GM12878 (cell line): ENCODE data around the gene STK11. TPM values are rescaled to one million over a fixed set of nuclear protein-coding genes. Genes with fewer than 3 reads are reported as not detected.

Experiments
- CHD1 ChIP-seq: IDR thresholded peaks from 2 replicates; pipeline ENCODE4 v1.6.1; 2012; ENCODE audit warnings: low read depth, low read length, improper control_type of control experiment
- CREM ChIP-seq: IDR thresholded peaks from 2 replicates; pipeline ENCODE4 v1.6.1; 2014; ENCODE audit warnings: antibody characterized with exemption, low read depth
- IKZF1 ChIP-seq: fragments of 450-650 bp; conservative IDR thresholded peaks from 2 replicates; pipeline ENCODE4 v1.6.1; 2017; ENCODE audit warnings: antibody characterized with exemption, mild to moderate bottlenecking
- SMAD5 ChIP-seq: IDR thresholded peaks from 2 replicates; pipeline ENCODE4 v1.6.1; 2016; ENCODE audit warnings: antibody characterized with exemption, low read depth
- SP1 ChIP-seq: IDR thresholded peaks from one replicate; pipeline ENCODE4 v1.6.1; 2011; ENCODE audit warnings: low read depth, low read length
- TARDBP ChIP-seq: IDR thresholded peaks from 2 replicates; pipeline ENCODE4 v1.6.1; 2016; ENCODE audit warnings: borderline replicate concordance
- TBL1XR1 ChIP-seq: IDR thresholded peaks from 2 replicates; pipeline ENCODE4 v1.6.1; 2012; ENCODE audit warnings: low read depth, low read length, improper control_type of control experiment
- WRNIP1 ChIP-seq: IDR thresholded peaks from 2 replicates; pipeline ENCODE4 v1.6.1; 2011; ENCODE audit warnings: low read depth, low read length, improper control_type of control experiment, borderline replicate concordance
- ZBTB33 ChIP-seq: fragments of 450-650 bp; IDR thresholded peaks from 2 replicates; pipeline ENCODE4 v1.6.1; 2017; ENCODE audit warnings: mild to moderate bottlenecking
- ZNF217 ChIP-seq: fragments of 450-650 bp; IDR thresholded peaks from 2 replicates; pipeline ENCODE4 v1.6.1; 2017; ENCODE audit warnings: antibody characterized with exemption, mild to moderate bottlenecking
- polyA plus RNA-seq, 11 experiments: library from polyadenylated mRNA; depleted of rRNA in 4 of 11; unstranded in 6 of 11; stranded (reverse) in 5 of 11; fragments of >200 nt; fragmentation: Nextera tagmentation in 4 of 11; fragmentation: Illumina TruSeq in 1 of 11; extraction: Ambion mirVana in 4 of 11; extraction: Trizol in 1 of 11; gene quantifications; 1 replicate in 1 of 11; 2 replicates in 10 of 11; pipeline versions ENCODE4 v1.2.1 to v1.2.3, GENCODE V29; 2011 to 2016; ENCODE audit warnings: inconsistent platforms in 2 of 11, missing spikeins in 2 of 11, low read depth in 1 of 11
- total RNA-seq, 4 experiments: library from RNA; depleted of rRNA in 3 of 4; stranded (reverse); fragments of >200 nt in 3 of 4; fragmentation: Illumina TruSeq in 1 of 4; extraction: Trizol in 1 of 4; gene quantifications; 2 replicates each; pipeline versions ENCODE4 v1.2.1 to v1.2.3, GENCODE V29; 2013 to 2021
- TF ChIP-seq, protein P1 (sequence below): fragments of 450-650 bp; IDR thresholded peaks from 2 replicates; pipeline ENCODE4 v1.6.1; 2016; ENCODE audit warnings: mild to moderate bottlenecking, moderate library complexity, borderline replicate concordance
- TF ChIP-seq, protein P2 (sequence below): IDR thresholded peaks from 2 replicates; pipeline ENCODE4 v1.6.1; 2011; ENCODE audit warnings: low read depth, low read length, improper control_type of control experiment, borderline replicate concordance
- TF ChIP-seq, protein P3 (sequence below): fragments of 450-650 bp; IDR thresholded peaks from 2 replicates; pipeline ENCODE4 v1.6.1; 2017; ENCODE audit warnings: antibody characterized with exemption, mild to moderate bottlenecking, moderate library complexity
- TF ChIP-seq, protein P4 (sequence below): fragments of 150-350 bp; IDR thresholded peaks from 2 replicates; pipeline ENCODE4 v1.6.1; 2016; ENCODE audit warnings: low read depth, low read length

Gene STK11
- total and polyA plus RNA-seq, 10 of the 15 experiments (the other 5 are each of a cell fraction or from before 2014, with no cell fraction given) = 0.33 to 71.0 (median 23.8) TPM

DNA sequence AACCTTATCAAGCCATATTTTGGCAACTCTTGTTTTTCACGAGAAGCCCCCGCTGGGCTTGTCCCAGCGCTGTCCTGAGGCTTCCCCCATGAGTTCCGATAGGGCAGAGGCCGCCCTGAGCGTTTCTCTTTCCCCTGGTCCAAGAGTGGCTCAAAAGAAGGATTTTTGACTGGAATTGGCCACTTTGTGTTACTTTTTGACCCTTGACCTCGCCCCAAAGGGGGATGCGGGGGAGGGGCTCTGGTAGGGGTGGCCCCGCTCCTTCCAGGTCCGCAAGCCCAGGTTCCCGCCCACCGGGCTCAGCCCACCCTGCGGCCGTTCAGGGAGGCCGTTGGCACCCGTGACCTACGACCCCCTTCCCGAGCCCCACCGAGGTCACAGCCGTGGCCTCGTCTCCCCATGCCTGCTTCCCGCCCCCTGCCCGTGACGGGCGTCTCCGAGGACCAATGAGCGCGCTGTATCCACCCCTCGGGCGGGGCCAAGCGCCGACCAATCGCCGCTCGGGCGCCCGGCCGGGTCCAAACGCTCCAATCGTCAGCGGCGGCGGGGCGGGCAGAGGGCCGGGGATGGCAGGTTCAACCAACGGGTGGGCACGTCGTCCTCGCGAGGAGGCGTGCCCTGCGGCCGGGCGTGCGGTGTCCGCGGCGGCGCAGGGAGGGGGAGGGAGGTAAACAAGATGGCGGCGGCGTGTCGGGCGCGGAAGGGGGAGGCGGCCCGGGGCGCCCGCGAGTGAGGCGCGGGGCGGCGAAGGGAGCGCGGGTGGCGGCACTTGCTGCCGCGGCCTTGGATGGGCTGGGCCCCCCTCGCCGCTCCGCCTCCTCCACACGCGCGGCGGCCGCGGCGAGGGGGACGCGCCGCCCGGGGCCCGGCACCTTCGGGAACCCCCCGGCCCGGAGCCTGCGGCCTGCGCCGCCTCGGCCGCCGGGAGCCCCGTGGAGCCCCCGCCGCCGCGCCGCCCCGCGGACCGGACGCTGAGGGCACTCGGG, at the start of gene STK11 (continued):
- TF ChIP-seq, protein P1, sequence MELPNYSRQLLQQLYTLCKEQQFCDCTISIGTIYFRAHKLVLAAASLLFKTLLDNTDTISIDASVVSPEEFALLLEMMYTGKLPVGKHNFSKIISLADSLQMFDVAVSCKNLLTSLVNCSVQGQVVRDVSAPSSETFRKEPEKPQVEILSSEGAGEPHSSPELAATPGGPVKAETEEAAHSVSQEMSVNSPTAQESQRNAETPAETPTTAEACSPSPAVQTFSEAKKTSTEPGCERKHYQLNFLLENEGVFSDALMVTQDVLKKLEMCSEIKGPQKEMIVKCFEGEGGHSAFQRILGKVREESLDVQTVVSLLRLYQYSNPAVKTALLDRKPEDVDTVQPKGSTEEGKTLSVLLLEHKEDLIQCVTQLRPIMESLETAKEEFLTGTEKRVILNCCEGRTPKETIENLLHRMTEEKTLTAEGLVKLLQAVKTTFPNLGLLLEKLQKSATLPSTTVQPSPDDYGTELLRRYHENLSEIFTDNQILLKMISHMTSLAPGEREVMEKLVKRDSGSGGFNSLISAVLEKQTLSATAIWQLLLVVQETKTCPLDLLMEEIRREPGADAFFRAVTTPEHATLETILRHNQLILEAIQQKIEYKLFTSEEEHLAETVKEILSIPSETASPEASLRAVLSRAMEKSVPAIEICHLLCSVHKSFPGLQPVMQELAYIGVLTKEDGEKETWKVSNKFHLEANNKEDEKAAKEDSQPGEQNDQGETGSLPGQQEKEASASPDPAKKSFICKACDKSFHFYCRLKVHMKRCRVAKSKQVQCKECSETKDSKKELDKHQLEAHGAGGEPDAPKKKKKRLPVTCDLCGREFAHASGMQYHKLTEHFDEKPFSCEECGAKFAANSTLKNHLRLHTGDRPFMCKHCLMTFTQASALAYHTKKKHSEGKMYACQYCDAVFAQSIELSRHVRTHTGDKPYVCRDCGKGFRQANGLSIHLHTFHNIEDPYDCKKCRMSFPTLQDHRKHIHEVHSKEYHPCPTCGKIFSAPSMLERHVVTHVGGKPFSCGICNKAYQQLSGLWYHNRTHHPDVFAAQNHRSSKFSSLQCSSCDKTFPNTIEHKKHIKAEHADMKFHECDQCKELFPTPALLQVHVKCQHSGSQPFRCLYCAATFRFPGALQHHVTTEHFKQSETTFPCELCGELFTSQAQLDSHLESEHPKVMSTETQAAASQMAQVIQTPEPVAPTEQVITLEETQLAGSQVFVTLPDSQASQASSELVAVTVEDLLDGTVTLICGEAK = no peak
- TF ChIP-seq, protein P2, sequence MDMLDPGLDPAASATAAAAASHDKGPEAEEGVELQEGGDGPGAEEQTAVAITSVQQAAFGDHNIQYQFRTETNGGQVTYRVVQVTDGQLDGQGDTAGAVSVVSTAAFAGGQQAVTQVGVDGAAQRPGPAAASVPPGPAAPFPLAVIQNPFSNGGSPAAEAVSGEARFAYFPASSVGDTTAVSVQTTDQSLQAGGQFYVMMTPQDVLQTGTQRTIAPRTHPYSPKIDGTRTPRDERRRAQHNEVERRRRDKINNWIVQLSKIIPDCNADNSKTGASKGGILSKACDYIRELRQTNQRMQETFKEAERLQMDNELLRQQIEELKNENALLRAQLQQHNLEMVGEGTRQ = no peak
- TF ChIP-seq TBL1XR1 = 0 out of 2 replicates have a peak, but pooled peaks have one; percentile 7
- TF ChIP-seq WRNIP1 = no peak
- peak; percentile 97 for TF ChIP-seq SP1
- TF ChIP-seq TARDBP = no peak
- TF ChIP-seq SMAD5 = no peak
- TF ChIP-seq, protein P3, sequence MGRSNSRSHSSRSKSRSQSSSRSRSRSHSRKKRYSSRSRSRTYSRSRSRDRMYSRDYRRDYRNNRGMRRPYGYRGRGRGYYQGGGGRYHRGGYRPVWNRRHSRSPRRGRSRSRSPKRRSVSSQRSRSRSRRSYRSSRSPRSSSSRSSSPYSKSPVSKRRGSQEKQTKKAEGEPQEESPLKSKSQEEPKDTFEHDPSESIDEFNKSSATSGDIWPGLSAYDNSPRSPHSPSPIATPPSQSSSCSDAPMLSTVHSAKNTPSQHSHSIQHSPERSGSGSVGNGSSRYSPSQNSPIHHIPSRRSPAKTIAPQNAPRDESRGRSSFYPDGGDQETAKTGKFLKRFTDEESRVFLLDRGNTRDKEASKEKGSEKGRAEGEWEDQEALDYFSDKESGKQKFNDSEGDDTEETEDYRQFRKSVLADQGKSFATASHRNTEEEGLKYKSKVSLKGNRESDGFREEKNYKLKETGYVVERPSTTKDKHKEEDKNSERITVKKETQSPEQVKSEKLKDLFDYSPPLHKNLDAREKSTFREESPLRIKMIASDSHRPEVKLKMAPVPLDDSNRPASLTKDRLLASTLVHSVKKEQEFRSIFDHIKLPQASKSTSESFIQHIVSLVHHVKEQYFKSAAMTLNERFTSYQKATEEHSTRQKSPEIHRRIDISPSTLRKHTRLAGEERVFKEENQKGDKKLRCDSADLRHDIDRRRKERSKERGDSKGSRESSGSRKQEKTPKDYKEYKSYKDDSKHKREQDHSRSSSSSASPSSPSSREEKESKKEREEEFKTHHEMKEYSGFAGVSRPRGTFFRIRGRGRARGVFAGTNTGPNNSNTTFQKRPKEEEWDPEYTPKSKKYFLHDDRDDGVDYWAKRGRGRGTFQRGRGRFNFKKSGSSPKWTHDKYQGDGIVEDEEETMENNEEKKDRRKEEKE = no peak
- no peak for TF ChIP-seq CHD1
- TF ChIP-seq ZBTB33 = no peak
- TF ChIP-seq CREM = 0 out of 2 replicates have a peak, but pooled peaks have one; percentile 35
- TF ChIP-seq ZNF217 = no peak
- TF ChIP-seq, protein P4, sequence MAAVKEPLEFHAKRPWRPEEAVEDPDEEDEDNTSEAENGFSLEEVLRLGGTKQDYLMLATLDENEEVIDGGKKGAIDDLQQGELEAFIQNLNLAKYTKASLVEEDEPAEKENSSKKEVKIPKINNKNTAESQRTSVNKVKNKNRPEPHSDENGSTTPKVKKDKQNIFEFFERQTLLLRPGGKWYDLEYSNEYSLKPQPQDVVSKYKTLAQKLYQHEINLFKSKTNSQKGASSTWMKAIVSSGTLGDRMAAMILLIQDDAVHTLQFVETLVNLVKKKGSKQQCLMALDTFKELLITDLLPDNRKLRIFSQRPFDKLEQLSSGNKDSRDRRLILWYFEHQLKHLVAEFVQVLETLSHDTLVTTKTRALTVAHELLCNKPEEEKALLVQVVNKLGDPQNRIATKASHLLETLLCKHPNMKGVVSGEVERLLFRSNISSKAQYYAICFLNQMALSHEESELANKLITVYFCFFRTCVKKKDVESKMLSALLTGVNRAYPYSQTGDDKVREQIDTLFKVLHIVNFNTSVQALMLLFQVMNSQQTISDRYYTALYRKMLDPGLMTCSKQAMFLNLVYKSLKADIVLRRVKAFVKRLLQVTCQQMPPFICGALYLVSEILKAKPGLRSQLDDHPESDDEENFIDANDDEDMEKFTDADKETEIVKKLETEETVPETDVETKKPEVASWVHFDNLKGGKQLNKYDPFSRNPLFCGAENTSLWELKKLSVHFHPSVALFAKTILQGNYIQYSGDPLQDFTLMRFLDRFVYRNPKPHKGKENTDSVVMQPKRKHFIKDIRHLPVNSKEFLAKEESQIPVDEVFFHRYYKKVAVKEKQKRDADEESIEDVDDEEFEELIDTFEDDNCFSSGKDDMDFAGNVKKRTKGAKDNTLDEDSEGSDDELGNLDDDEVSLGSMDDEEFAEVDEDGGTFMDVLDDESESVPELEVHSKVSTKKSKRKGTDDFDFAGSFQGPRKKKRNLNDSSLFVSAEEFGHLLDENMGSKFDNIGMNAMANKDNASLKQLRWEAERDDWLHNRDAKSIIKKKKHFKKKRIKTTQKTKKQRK = peak; percentile 79
- TF ChIP-seq IKZF1 = peak; percentile 45; the same call in 1 of the 2 replicates
